ENCODE data around the gene ZC3HAV1. TPM values are rescaled to one million over a fixed set of nuclear protein-coding genes. Genes with fewer than 3 reads are reported as not detected.

ZC3HAV1 gene
- total and polyA plus RNA-seq, 9 of the 15 experiments (the other 6 are each of a cell fraction or from before 2014, with no cell fraction given) = 11.9 to 40.5 (median 23.9) TPM

- TF ChIP-seq CHAMP1 (IDR thresholded peaks at IDR 0.05) (peak; percentile 94), SMARCA5 (IDR thresholded peaks at IDR 0.05) (no peak), SAFB (IDR thresholded peaks at IDR 0.05; ENCODE audit: borderline replicate concordance, low read depth, low read length) (no peak), BMI1 (IDR thresholded peaks at IDR 0.05; ENCODE audit: low read length) (peak; percentile 82), RNF2 (IDR thresholded peaks at IDR 0.05) (peak; percentile 93), ZNF586 (CRISPR knock-in tag; conservative IDR thresholded peaks at IDR 0.05) (no peak), HES1 (IDR thresholded peaks at IDR 0.05; ENCODE audit: low read depth) (no peak), ZEB2 (IDR thresholded peaks at IDR 0.05) (peak; percentile 99), FOXM1 (IDR thresholded peaks at IDR 0.05; ENCODE audit: low read depth) (no peak; the same call in 1 of the 2 replicates), FOXM1 (CRISPR knock-in tag; IDR thresholded peaks at IDR 0.05; ENCODE audit: low read depth) (peak; percentile 85; the same call in 1 of the 2 replicates), RBBP5 (IDR thresholded peaks at IDR 0.05; ENCODE audit: borderline replicate concordance, insufficient read depth, low read length, poor library complexity, severe bottlenecking) (peak; percentile 98), TFAP4 (CRISPR knock-in tag; IDR thresholded peaks at IDR 0.05; ENCODE audit: borderline replicate concordance) (peak; percentile 94), NKRF (IDR thresholded peaks at IDR 0.05; ENCODE audit: borderline replicate concordance) (peak; percentile 97; the same call in 1 of the 2 replicates), ZNF354B (CRISPR knock-in tag; IDR thresholded peaks at IDR 0.05) (no peak), SP2 (IDR thresholded peaks at IDR 0.05; ENCODE audit: extremely low read depth, low read depth, low read length, poor library complexity, severe bottlenecking) (no peak), LEF1 (IDR thresholded peaks at IDR 0.05) (peak; percentile 70), CHD4 (IDR thresholded peaks at IDR 0.05; ENCODE audit: insufficient read depth, insufficient replicate concordance, low read depth, low read length, poor library complexity, severe bottlenecking) (no peak), HMG20A (CRISPR knock-in tag; conservative IDR thresholded peaks at IDR 0.05) (no peak), FOXJ3 (CRISPR knock-in tag; IDR thresholded peaks at IDR 0.05) (0 out of 2 replicates have a peak, but pooled peaks have one; percentile 57)
These were observed 24.0 kb upstream of the ZC3HAV1 start (continued) for GRCh38 chr7:139133335-139134139.

Measured in K562 (cell line).